ENCODE data around the gene VPS35. TPM values are rescaled to one million over a fixed set of nuclear protein-coding genes. Genes with fewer than 3 reads are reported as not detected.

Gene VPS35
- total and polyA plus RNA-seq, 2 of the 13 experiments (the other 11 are each of a cell fraction or from before 2014, with no cell fraction given) = 30.7 to 136 TPM

GRCh38 chr16:46689365-46690280 lies 645 bp upstream of the VPS35 start, which contains the start of gene ORC6 (continued):
- TF ChIP-seq SNAPC4 (CRISPR knock-in tag; IDR thresholded peaks at IDR 0.05) (no peak), SOX5 (CRISPR knock-in tag; IDR thresholded peaks at IDR 0.05; ENCODE audit: borderline replicate concordance) (no peak), SMYD3 (CRISPR knock-in tag; IDR thresholded peaks at IDR 0.05) (0 out of 2 replicates have a peak, but pooled peaks have one; percentile 40), ZC3H13 (CRISPR knock-in tag; IDR thresholded peaks at IDR 0.05) (peak; percentile 86), RARG (CRISPR knock-in tag; IDR thresholded peaks at IDR 0.05; ENCODE audit: low read depth) (peak; percentile 8; the same call in 1 of the 2 replicates), SAP130 (CRISPR knock-in tag; IDR thresholded peaks at IDR 0.05; ENCODE audit: low read depth) (peak; percentile 99), ZNF430 (CRISPR knock-in tag; IDR thresholded peaks at IDR 0.05) (peak; percentile 62), ZNF142 (CRISPR knock-in tag; IDR thresholded peaks at IDR 0.05) (peak; percentile 58), HNRNPL (IDR thresholded peaks at IDR 0.05; ENCODE audit: low read depth, low read length) (0 out of 2 replicates have a peak, but pooled peaks have one; percentile 7), ZNF598 (CRISPR knock-in tag; IDR thresholded peaks at IDR 0.05; ENCODE audit: borderline replicate concordance) (peak; percentile 1; the same call in 1 of the 2 replicates), HMGXB4 (CRISPR knock-in tag; IDR thresholded peaks at IDR 0.05; ENCODE audit: borderline replicate concordance in 1 of 2, low read depth in 1 of 2) (peak; percentile 56 to 86), PAF1 (CRISPR knock-in tag; IDR thresholded peaks at IDR 0.05) (no peak), ZNF225 (CRISPR knock-in tag; IDR thresholded peaks at IDR 0.05) (no peak), PCBP1 (IDR thresholded peaks at IDR 0.05; ENCODE audit: borderline replicate concordance, low read depth, low read length) (no peak), RARA (CRISPR knock-in tag; IDR thresholded peaks at IDR 0.05) (no peak), ZMYM4 (CRISPR knock-in tag; IDR thresholded peaks at IDR 0.05) (peak; percentile 84)
